GM12892 (cell line): ENCODE results near the gene AGPS.

Experiments
- POLR2A ChIP-seq: IDR thresholded peaks from 2 replicates; pipeline ENCODE4 v1.6.1; 2011; ENCODE audit warnings: low read depth, low read length, control low read depth
- POLR2AphosphoS5 ChIP-seq: IDR thresholded peaks from 2 replicates; pipeline ENCODE4 v1.6.1; 2011; ENCODE audit warnings: low read depth, low read length, control low read depth
- TAF1 ChIP-seq: IDR thresholded peaks from 2 replicates; pipeline ENCODE4 v1.6.1; 2011; ENCODE audit warnings: low read depth, mild to moderate bottlenecking, control low read depth, low read length, borderline replicate concordance

DNA sequence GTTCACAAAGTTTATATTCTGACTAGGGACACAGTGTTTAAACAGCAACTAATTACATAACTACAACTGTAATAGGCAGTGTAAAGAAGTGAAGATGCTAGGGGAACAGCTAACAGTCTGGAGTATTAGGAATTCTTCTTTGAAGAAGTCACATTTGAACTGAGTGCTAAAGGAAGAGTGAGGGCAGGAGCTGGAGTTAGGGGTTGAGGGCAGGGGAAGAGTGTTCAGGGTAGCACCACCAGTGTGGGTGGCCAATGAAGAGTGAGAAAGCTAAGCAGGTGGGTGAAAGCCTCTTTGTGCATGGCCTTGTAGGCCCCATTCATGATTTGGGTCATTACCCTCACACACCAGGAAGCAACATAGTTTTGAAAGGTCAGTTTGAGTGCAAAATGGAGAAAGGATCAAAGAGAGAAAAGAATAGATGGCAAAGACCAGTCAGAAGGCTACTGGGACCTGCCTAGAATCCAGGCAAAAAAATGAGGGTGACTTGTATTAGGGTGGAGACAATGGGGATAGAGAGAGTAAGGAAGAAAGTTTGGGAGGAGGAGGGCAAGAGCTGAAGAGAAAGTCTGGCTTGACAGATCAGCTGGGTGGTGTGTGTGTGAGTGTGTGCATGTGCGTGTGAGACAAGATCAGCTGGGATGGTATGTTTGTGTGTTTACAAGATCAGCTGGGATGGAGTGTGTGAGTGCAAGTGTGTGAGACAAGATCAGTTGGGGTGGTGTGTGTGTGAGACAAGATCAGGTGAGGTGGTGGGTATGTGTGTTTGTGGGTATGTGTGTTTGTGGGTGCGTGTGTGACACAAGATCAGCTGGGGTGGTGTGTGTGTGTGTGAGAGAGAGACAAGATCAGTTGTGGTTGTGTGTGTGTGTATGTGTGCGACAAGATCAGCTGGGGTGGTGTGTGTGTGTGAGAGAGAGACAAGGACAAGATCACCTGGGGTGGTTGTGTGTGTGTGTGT is 43.6 kb upstream of the AGPS start:
- no peak for TF ChIP-seq POLR2A
- TF ChIP-seq TAF1: no peak
- TF ChIP-seq POLR2AphosphoS5: no peak
